ENCODE data around the gene EFNA4. TPM values are rescaled to one million over a fixed set of nuclear protein-coding genes. Genes with fewer than 3 reads are reported as not detected.

Gene EFNA4
- total RNA-seq, 1 donor from 2014 or later: 0.82 TPM

- FAIRE-seq: no peak
- DNase-seq (ENCODE audit: low spot score in 2 of 2): no peak
These were observed 8.2 kb downstream of the EFNA4 start for GRCh38 chr1:155071701-155072100.

GRCh38 chr1:155072531-155073289, 9.2 kb downstream of the EFNA4 start:
- DNase-seq (ENCODE audit: low spot score in 2 of 2) (no peak), FAIRE-seq (no peak)

GRCh38 chr1:155073377-155074242, 10.1 kb downstream of the EFNA4 start:
- FAIRE-seq (no peak), DNase-seq (ENCODE audit: low spot score in 2 of 2) (no peak)

GRCh38 chr1:155075535-155075934, 12.0 kb downstream of the EFNA4 start:
- FAIRE-seq (no peak), DNase-seq (ENCODE audit: low spot score in 2 of 2) (no peak)

GRCh38 chr1:155076371-155076770, 12.8 kb downstream of the EFNA4 start:
- no peak for DNase-seq (ENCODE audit: low spot score in 2 of 2)
- FAIRE-seq: no peak

- DNase-seq (ENCODE audit: low spot score in 2 of 2): no peak
- no peak for FAIRE-seq
These were observed 13.8 kb downstream of the EFNA4 start for GRCh38 chr1:155077346-155077745.

GRCh38 chr1:155077758-155078445, 14.4 kb downstream of the EFNA4 start:
- FAIRE-seq: no peak
- no peak for DNase-seq (ENCODE audit: low spot score in 2 of 2)

- no peak for FAIRE-seq
These were observed 15.1 kb downstream of the EFNA4 start, which contains the start of gene EFNA3 for GRCh38 chr1:155078469-155079209. TSS of gene EFNA3 (plus strand) at chr1:155078837. CDS start at chr1:155078942, 105 bp downstream.

GRCh38 chr1:155079210-155079486, 15.6 kb downstream of the EFNA4 start:
- FAIRE-seq (no peak), DNase-seq (ENCODE audit: low spot score in 2 of 2) (no peak)

More at GRCh38 chr1:155078469-155079209, 15.1 kb downstream of the EFNA4 start, which contains the start of gene EFNA3:
- peak; percentile 89 to 96 for DNase-seq (ENCODE audit: low spot score in 2 of 2)

GRCh38 chr1:155079487-155080311, 16.2 kb downstream of the EFNA4 start:
- no peak for DNase-seq (ENCODE audit: low spot score in 2 of 2)
- FAIRE-seq: no peak

- FAIRE-seq (no peak), DNase-seq (ENCODE audit: low spot score in 2 of 2) (no peak)
These were observed 17.0 kb downstream of the EFNA4 start for GRCh38 chr1:155080312-155081228.

- no peak for FAIRE-seq
- no peak for DNase-seq (ENCODE audit: low spot score in 2 of 2)
These were observed 18.1 kb downstream of the EFNA4 start for GRCh38 chr1:155081472-155082300.

GRCh38 chr1:155082301-155083051, 18.9 kb downstream of the EFNA4 start:
- peak in 1 of 2 donors; percentile 44 for DNase-seq (ENCODE audit: low spot score in 2 of 2)
- FAIRE-seq: no peak

GRCh38 chr1:155083052-155083541, 19.6 kb downstream of the EFNA4 start:
- DNase-seq (ENCODE audit: low spot score in 2 of 2): peak in 1 of 2 donors; percentile 26

GRCh38 chr1:155083865-155084721, 20.6 kb downstream of the EFNA4 start:
- no peak for FAIRE-seq
- DNase-seq (ENCODE audit: low spot score in 2 of 2): peak in 1 of 2 donors; percentile 54

More at GRCh38 chr1:155083052-155083541, 19.6 kb downstream of the EFNA4 start:
- no peak for FAIRE-seq

Measured in frontal cortex (tissue), 4 donors.